HG03064 (cell line): ENCODE measurements around the gene LRTM2.

ENCODE experiments used
- ATAC-seq: cut with Tn5 transposase; IDR thresholded peaks from one replicate; pipeline ENCODE4 v1.9.1; 2021; ENCODE audit warnings: low read depth; ENCODE audit not compliant: unreplicated experiment

Gene LRTM2

GRCh38 chr12:1797011-1797901 is 23.1 kb upstream of the LRTM2 start:
- ATAC-seq = no peak

- no peak for ATAC-seq
Observed at GRCh38 chr12:1797991-1798640, 22.2 kb upstream of the LRTM2 start.

GRCh38 chr12:1798641-1799020 is 21.7 kb upstream of the LRTM2 start:
- ATAC-seq = no peak

GRCh38 chr12:1799051-1799881 is 21.1 kb upstream of the LRTM2 start:
- no peak for ATAC-seq

- no peak for ATAC-seq
Observed at GRCh38 chr12:1799882-1800400, 20.4 kb upstream of the LRTM2 start.

- ATAC-seq = no peak
Observed at GRCh38 chr12:1800401-1801302, 19.7 kb upstream of the LRTM2 start.

GRCh38 chr12:1801303-1801975 is 18.9 kb upstream of the LRTM2 start:
- ATAC-seq = no peak

- ATAC-seq = no peak
Observed at GRCh38 chr12:1803736-1804135, 16.6 kb upstream of the LRTM2 start.

GRCh38 chr12:1804545-1805332 is 15.6 kb upstream of the LRTM2 start:
- ATAC-seq = no peak

GRCh38 chr12:1805441-1806081 is 14.8 kb upstream of the LRTM2 start:
- no peak for ATAC-seq

GRCh38 chr12:1806301-1807086 is 13.9 kb upstream of the LRTM2 start:
- no peak for ATAC-seq

GRCh38 chr12:1807087-1807860 is 13.1 kb upstream of the LRTM2 start:
- no peak for ATAC-seq

- no peak for ATAC-seq
Observed at GRCh38 chr12:1808036-1808797, 12.1 kb upstream of the LRTM2 start.

GRCh38 chr12:1808798-1809480 is 11.4 kb upstream of the LRTM2 start:
- ATAC-seq = no peak

GRCh38 chr12:1809591-1810190 is 10.7 kb upstream of the LRTM2 start:
- ATAC-seq = no peak
